HG02678 (cell line): ENCODE results near the gene LIMD2.

Experiments
- ATAC-seq: cut with Tn5 transposase; IDR thresholded peaks from one replicate; pipeline ENCODE4 v1.9.1; 2021; ENCODE audit warnings: mild to moderate bottlenecking, moderate library complexity; ENCODE audit not compliant: unreplicated experiment

The LIMD2 gene

DNA sequence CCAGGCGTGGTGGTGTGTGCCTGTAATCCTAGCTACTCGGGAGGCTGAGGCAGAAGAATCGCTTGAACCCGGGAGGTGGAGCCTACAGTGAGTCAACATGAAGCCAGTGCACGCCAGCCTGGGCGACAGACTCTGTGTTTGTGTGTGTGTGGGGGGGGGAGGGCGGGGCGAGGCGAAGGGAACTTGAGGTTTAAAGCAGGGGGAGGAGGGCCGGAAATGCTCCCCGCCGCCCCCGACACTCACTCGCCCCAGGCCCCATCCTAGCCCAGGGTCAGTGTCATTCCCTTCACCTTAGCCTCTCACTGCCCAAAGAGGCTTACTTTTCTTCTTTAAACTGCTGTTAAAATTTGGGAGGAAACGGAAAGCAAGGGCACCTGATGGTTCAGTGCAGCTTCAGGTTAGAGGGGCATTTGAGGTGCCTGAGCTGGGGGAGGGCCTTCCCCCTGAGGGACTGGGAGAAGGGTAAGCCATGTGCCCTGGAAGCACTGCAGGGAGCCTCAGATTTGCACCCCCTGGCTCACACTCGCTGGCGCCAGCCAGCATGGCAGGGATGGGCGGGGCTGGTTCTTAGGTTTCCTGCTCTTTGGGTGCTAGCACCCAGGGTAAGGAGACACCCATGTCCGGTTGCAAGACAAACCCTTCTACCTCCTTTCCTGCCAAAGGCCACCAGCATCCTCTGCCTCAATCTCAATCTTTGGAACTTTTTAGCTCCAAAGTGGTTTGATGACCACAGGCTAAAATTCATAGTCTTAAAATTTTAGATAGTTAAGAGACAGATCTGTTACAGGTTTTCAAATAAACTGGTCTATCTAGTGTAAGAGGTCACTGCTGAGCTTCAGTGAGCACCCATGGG, 2.2 kb upstream of the LIMD2 start:
- no peak for ATAC-seq

DNA sequence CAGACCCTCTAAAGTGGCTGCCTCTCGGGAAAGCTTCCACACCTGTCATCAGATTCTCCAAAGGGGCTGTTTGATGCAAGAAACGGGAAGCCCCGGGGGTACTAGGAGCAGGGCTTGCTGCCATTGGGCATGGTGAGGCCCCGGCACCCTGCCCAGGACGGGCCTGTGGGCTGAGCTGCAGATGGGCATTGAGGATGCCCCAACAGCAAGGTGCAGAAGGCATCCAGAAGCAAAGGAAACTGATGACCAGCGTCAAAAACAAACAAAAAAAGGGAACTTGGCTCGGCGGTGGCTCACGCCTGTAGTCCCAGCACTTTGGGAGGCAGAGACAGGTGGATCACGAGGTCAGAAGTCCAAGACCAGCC, 1.5 kb upstream of the LIMD2 start:
- no peak for ATAC-seq

DNA sequence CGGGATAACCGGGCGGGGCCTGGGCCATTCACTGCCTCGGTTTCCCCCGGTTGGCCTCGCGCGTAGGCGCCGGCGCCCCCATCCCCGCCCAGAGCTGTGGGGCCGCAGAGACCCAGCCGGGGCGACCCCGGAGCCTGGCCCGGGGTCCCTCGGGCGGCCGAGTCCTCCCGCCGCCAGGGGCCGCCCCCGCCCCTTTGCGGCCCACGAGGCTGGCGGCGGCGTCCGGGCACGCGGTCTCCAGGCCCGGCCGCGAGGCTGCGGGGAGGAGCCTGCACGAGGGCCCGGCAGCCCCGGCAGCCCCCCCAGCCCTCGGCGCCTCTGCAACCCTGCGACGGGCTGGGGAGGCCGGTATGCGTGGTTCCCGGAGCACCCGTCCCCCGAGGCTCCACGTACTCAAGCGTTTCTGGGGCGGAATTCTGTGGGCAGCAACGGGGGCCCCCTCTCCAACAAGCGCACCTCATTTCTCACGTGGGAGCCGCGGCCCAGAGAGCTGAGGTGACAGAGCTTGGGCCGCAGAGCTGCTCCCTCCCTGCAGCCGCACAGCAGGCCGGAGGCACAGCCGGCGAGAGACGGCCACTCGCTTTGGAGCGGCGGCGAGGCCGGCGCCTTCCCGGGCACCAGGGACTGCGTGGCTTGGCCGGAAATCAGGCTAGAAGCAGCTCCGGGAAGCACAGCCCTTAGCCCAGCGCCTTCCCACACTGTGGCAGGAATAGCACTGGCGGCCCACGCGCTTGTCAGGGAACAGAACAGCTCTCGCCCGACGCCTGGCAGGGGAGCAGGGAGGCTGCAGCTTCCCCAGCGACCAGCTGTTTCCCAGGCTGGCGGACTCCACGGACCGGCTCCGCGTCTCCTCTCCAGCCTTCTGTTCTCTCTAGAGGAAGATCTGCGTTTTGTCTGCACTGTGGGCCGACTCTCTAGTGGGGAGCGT, 867 bp upstream of the LIMD2 start:
- ATAC-seq = peak; percentile 13

DNA sequence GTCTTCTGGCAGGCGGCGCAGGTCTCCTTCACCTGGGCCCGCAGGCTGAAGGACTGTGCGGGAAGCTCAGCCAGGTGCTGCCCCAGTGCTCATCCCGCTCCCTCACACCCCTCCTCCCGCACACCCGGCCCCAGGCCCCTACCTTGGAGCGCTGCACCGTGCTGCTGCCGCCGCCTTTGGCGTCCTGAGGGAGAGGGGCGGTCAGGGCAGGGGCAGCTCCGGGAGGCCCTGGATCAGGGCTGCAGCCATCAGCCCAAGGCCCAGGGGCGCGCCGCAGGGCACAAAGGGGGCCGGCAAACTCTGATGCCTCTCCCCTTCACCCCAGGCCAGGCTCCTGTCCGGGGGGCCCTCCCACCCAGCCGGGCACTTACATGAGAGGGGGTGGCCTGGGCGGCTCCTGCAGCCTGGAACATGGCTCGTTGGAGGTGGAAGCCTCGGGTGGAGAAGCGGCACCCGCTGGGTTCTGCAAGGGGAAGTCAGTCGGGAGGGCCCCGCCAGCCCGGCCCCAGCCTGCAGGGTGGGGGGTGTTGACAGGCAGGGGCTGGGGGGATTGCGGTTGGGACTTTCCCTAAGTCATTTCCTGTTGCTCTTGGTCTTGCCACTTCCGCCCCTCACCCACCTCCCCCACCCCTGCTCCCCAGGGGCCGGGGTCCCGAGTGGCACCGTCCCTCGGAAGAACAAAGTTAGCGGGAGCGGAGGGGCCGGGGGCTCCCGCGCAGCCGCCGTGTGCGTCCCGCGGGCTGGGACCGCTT, 863 bp downstream of the LIMD2 start:
- peak; percentile 33 for ATAC-seq

DNA sequence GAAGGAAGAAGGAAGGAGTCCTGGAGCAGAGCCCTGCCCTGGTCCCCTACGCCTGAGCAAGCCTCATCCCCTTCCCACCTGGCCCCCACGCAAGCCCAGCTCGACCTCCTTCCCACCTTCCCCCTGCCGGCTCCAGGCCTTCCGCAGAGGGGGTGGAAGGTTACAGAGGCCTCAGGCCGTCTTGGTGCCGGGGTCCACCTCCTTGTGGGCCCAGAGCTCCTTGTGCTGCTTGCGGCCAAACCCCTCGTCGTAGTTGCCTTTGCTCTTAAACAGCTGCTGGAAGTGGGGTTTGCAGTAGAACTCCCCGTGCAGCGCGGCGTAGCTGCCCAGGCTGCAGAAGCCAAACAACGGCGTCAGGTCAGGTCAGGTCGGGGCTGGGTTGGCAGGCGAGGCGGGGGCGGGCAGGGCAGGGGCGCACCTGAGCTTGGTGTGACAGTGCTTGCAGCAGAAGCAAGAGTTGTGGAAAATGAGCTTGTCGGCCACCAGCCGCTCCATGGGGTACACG, 1.5 kb downstream of the LIMD2 start:
- ATAC-seq = no peak

DNA sequence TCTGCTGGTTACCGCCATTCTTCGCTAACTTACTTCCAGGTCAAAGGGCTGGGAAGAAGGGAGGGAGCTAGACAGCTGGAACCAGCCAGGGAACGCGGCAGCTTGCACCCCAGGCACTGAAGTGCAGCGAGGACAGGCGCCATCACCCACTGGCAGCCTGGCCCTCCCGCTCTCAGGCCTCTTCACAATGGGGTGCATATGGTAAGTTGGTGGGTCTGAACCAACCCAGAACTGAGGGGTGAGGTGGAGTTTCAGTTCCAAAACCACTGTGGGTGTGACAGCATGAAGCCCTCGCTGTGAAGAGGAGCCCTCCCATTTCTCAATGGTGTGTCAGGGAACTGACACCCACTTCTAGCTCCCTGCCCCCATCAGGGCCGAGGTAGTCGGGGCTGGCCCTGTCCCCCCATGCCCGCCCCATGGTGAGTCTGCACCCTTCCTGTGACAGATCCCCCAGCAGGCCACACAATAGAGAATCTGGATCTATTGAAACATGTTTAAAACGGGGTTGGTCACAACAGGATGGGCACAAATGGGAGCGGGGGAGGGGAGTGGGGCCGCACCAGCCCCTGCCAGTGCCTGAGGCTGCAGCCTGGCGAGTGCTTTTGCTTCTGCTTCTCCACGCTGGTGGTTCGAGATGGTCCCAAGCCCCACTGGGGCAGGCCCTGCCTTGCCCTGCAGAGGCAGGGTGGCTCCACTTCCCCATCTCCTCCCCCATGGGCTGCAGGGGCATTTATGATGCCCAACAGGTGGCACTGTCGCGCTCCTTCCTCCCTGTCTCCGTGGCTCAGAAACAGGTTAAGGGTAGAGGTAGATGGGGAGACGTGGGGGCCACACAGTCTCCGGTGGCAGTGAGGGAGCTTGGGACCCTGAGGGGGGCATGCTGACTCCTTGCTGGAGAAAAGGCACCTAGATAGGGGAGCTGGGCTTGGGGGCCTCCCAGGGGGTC, 2.3 kb downstream of the LIMD2 start:
- ATAC-seq = no peak

DNA sequence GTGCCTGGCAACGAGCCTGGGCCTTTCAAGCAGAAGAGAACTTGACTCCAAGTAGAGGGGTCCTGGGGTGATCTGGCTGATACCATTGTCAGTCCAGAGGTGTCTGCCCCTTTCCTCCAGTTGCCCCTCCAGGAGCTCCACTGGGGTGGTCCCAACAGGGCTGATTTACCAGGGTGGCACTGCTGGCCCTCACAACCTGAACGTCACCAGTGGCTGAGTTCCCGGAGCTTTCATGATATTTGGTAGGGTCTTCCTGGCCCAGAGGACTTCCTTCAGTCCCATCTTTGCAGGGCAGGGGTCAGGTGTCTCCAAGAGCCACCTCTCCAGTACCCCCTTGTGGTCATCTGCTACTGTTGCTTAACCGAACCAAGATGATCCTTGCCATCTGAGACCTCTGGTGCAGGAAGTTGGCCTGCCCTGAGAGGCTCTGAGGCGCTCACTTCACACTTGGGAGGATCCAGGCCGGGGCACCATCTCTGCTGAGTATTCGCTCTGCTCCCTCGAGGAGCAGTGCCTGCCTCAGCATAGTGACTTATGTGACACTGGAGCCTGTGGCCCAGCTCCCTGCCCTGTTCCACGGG, 3.5 kb downstream of the LIMD2 start:
- ATAC-seq = no peak

DNA sequence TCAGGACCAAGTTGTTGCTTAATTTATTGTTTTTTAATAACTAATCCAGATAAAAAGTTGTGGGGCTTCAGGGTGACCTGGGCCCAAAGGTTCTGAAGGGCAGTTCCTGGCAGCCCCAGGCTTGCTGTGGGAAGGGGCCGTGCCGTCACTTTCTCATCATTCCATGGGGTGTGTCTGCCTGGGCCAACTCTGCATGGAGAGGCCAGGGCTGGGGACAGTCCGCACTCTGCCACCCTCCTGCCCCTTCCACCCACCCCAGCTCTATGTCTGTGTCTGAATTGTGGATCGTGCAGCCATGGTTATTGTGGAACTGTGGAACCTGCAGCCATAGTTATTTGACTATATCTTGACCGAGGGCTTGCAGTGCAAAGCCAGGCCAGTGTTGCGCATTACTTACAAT, 4.0 kb downstream of the LIMD2 start:
- ATAC-seq = no peak

DNA sequence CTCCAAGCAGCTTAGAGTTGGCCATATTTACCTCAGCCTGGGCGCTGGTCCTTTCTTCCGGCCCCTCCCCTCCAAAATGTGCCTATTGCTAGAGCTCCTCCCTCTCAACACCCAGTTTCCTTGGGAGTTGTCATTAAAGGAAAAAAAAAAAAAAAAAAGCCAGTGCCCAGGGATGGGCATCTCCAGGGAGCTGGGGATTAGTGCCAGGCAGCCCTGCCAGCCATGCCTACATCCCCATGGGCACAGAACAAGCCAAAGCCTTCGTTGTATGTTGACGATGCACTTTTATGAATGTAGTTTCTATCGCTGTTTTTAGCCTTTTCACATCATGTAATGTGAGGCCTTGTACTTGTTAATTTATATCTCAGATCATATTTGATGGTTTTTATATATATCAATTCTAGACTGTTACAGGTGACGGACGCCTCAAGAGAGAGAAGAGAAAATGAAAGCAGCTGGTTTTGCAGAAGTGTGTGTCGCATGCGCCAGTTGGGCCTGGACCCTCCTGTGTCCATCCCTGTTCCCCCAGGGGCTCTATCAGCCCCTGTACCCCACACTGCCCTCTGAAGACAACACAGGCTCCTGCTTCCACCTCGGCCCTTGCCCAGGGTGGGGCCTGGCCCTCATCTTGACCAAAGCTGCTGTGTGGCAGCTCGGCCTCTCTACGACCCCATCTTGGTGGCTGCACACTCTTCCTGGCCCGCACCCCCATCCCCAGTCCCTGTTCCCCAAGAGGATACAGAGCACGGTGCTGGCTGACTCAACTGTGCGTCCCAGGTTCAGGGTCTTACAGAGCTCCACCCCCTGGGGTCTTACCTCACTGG, 4.8 kb downstream of the LIMD2 start:
- ATAC-seq = no peak

DNA sequence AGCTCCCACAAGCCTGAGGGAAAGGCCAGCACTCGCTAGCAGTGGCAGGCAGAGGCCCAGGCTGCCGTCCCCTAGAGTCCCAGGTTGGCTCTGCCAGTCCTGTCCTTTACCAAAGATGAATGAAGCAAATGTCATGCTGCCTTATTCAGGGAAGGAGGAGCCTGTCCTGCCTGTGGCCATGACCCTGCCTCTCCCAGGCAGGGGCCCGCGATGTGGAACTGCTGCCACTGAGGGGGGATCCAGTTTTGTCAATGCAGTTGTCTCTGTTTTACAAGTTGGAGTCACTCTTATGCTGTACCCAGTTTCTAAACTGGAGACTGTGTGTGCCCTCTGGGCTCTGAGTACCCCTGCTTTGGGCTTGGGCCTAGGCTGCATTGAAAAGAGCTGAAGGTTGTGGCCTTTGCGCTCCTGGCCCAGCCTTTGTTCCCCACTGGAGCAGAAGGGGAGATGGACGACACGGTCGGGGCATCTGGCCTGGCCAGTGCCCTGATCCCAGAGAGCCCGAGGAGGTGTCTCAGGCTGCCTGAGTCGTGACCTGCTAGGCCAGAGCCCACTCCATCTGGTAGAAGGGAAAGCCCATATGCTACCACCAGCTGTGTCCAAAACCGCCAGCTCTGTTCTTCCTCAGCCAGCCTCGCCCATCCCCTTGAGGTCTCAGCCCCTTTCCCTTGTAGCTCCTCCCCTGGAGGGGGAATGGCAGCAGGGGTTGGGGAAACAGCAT, 5.5 kb downstream of the LIMD2 start:
- no peak for ATAC-seq

DNA sequence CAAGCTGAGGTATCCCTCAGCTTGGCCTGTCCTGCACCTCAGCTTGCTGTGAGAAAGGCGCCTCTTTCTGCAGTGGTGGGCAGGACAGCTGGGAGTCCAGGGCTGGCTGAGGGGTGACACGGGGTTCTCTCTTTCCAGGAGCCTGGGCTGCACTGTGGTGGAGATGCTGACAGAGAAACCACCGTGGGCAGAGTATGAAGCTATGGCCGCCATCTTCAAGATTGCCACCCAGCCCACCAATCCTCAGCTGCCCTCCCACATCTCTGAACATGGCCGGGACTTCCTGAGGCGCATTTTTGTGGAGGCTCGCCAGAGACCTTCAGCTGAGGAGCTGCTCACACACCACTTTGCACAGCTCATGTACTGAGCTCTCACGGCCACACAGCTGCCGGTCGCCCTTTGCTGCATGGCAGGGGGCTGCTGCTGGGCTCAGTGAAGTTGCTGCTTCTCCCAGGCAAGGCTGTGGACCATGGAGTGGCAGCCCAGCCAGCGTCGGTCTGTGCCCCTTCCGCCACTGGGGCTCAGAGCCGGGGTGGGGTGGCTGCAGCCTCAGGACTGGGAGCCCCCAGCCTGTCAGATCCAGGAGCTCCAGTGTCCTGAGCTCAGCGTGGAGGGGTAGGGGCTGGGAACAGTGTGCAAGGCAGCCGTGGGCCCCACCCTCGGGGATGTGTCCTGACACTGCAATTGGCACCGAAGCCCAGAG, 6.4 kb downstream of the LIMD2 start:
- no peak for ATAC-seq

DNA sequence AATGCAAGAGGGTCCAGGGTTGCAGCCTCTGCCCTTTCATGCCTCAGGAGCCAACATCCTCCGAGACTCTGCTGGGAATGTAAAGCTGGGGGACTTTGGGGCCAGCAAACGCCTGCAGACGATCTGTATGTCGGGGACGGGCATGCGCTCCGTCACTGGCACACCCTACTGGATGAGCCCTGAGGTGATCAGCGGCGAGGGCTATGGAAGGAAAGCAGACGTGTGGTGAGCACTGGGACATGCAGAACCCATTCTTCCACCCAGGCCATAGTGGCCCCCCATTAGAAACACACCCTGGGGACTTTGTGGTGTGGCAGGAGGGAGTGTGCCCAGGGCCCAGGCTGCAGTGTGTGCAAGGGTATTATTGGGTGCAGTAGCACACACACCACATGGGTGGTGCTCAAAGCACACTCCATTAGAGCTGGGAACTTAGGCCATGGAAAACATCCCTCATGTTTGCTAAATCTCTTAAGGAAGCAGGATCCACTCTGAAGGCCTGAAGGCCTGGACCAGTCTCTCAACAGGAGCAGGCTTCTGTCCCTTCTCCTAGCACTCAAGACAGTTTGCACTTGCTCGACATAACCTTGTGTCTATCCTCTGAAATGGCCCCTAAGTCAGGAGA, 7.6 kb downstream of the LIMD2 start:
- no peak for ATAC-seq

DNA sequence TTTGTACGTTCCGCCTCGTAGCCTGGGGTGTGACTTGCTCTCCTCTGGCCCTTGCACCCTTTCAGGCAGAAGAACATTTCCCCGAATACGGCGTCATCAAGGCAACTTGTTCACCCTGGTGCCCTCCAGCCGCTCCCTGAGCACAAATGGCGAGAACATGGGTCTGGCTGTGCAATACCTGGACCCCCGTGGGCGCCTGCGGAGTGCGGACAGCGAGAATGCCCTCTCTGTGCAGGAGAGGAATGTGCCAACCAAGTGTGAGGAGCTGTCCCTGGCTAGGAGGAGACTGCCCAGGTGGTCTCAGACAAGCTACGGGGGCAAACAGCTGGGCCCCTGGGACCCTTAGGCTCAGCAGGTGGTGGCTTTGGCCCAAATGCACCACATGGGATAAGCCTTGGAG, 10.4 kb downstream of the LIMD2 start:
- ATAC-seq = no peak

DNA sequence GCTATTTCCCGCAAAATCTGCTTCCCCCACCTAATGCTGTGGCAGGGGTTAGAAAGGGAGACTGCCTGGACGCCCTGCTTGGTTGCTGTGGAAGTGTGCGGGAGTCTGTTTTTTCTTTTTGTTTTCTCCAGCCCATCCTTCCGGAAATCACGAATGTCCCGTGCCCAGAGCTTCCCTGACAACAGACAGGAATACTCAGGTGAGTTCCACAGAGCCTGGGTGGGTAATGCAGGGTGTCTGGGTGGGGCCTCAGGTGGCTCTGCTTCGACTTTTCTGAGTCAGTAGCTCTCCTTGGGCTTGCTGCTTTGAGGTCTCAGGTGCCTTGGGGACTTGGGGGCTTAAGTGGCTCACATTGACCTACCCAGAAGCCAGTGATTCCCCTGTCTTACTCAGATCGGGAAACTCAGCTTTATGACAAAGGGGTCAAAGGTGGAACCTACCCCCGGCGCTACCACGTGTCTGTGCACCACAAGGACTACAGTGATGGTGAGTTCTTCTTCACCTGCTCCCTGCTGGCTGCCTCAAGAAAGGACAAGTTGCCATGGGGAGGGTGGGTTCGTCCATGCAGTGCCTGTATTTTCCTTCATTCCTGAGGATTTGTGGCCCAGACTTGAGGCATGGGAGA, 11.4 kb downstream of the LIMD2 start:
- ATAC-seq = no peak

DNA sequence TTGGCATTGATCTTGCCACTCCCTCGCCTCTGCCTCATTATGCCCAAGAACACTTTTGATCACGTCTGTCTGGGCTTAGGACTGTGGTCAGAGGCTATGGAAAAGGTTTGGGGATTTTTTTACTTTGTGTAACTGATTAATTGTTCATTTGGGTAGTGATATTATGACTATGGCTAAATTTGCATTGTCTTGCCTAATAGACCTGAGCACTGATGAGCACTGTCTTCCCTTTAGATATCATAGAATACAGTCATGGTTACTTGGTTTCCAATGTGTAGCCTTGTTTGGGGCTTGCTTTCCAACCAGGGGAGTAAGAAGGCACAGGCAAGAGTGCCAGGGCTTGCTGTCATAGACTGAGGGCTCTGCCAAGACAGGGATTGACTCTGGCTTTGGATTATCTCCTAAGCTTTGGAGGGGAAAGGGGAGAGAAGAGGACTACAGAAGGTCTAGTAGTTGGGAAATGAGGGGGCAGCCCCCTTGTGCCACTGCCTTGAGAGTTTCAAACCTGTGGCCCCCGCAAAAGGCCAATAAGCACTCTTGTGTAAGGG, 13.7 kb downstream of the LIMD2 start:
- ATAC-seq = no peak

DNA sequence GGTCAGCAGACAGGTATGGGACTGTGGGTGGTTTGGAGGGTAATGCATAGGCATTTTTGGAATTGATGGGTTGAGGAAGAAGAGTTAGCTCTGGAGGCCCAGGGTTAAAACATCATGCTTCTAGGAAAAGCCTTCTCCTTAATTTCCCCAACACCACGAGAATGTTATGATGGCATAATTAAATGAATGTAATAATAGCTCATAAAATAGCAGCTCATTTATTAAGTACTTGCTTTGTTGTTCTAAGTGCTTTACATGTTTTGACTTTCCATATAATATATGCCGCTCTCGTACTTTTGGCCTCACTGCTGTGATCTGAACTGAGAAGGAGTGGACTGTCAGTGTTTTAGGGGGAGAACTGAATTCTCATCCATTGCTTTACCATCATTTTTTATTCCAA, 14.3 kb downstream of the LIMD2 start:
- no peak for ATAC-seq
